K562 (cell line): Measurements from ENCODE around the gene ELK4. TPM values are rescaled to one million over a fixed set of nuclear protein-coding genes. Genes with fewer than 3 reads are reported as not detected.
A peak's percentile ranks its signal among the peaks of the same experiment; 100 is the strongest.

Source experiments
- ARID3A ChIP-seq: IDR thresholded peaks from 2 replicates; pipeline ENCODE4 v1.6.1; 2012; ENCODE audit warnings: low read depth, low read length, improper control_type of control experiment, borderline replicate concordance
- CREB5 ChIP-seq: fragments of 250-450 bp; sonication (Bioruptor Pico); IDR thresholded peaks from 2 replicates; pipeline ENCODE4 v1.5.0; 2020; ENCODE audit warnings: mild to moderate bottlenecking
- DNMT1 ChIP-seq: fragments of 450-650 bp; IDR thresholded peaks from 2 replicates; pipeline ENCODE4 v1.6.1; 2016; ENCODE audit warnings: antibody characterized with exemption, mild to moderate bottlenecking
- EP300 ChIP-seq: IDR thresholded peaks from 2 replicates; pipeline ENCODE4 v1.6.1; 2012; ENCODE audit warnings: low read length, improper control_type of control experiment
- FOXO4 ChIP-seq: fragments of 450-650 bp; formaldehyde crosslinking; IDR thresholded peaks from 2 replicates; pipeline ENCODE4 v1.4.0; 2020; ENCODE audit warnings: mild to moderate bottlenecking, moderate library complexity
- HOMEZ ChIP-seq: fragments of 250-450 bp; sonication (Bioruptor Pico); IDR thresholded peaks from 2 replicates; pipeline ENCODE4 v1.4.0; 2020; ENCODE audit warnings: mild to moderate bottlenecking, moderate library complexity
- HSF4 ChIP-seq: fragments of 250-450 bp; sonication (Bioruptor Pico); IDR thresholded peaks from 2 replicates; pipeline ENCODE4 v2.1.2; 2022; ENCODE audit warnings: mild to moderate bottlenecking, moderate library complexity, borderline replicate concordance
- IFI16 ChIP-seq: fragments of 250-450 bp; sonication (Bioruptor Pico); IDR thresholded peaks from 2 replicates; pipeline ENCODE4 v2.1.2; 2022; ENCODE audit warnings: mild to moderate bottlenecking, inconsistent platforms
- KLF16 ChIP-seq: IDR thresholded peaks from 2 replicates; pipeline ENCODE4 v1.6.1; 2016; ENCODE audit warnings: antibody characterized with exemption
- KLF6 ChIP-seq: fragments of 250-450 bp; sonication (Bioruptor Pico); IDR thresholded peaks from 2 replicates; pipeline ENCODE4 v1.4.0; 2020; ENCODE audit warnings: mild to moderate bottlenecking, moderate library complexity, borderline replicate concordance
- LEF1 ChIP-seq: fragments of 450-650 bp; IDR thresholded peaks from 2 replicates; pipeline ENCODE4 v1.6.1; 2016; ENCODE audit warnings: mild to moderate bottlenecking
- NRF1 ChIP-seq, 2 experiments: fragments of 450-650 bp; IDR thresholded peaks in 1 of 2; conservative IDR thresholded peaks in 1 of 2; 2 replicates each; pipeline ENCODE4 v1.6.1; 2014; ENCODE audit warnings: mild to moderate bottlenecking in 2 of 2
- PKNOX1 ChIP-seq: fragments of 450-650 bp; IDR thresholded peaks from 2 replicates; pipeline ENCODE4 v1.6.1; 2016
- SAFB ChIP-seq: fragments of 200-400 bp; formaldehyde crosslinking; IDR thresholded peaks from 2 replicates; pipeline ENCODE4 v1.6.1; 2017; ENCODE audit warnings: low read depth, low read length, borderline replicate concordance
- TAF1 ChIP-seq: IDR thresholded peaks from 2 replicates; pipeline ENCODE4 v1.6.1; 2011; ENCODE audit warnings: mild to moderate bottlenecking, low read length, moderate library complexity; ENCODE audit not compliant: insufficient read depth, control insufficient read depth, severe bottlenecking; ENCODE audit errors: extremely low read depth
- TAL1 ChIP-seq: fragments of 450-650 bp; IDR thresholded peaks from 2 replicates; pipeline ENCODE4 v1.6.1; 2016; ENCODE audit warnings: mild to moderate bottlenecking
- TARDBP ChIP-seq: fragments of 450-650 bp; IDR thresholded peaks from 2 replicates; pipeline ENCODE4 v1.6.1; 2016
- ZEB2 ChIP-seq: fragments of 450-650 bp; IDR thresholded peaks from 2 replicates; pipeline ENCODE4 v1.6.1; 2016
- ZNF589 ChIP-seq: fragments of 200-800 bp; sonication (Bioruptor generic); IDR thresholded peaks from 2 replicates; pipeline ENCODE4 v1.6.1; 2016; ENCODE audit warnings: low read depth, missing genetic modification characterization, missing compliant biosample characterization
- polyA plus RNA-seq, 8 experiments: library from polyadenylated mRNA; depleted of rRNA in 4 of 8; stranded (reverse) in 5 of 8; unstranded in 3 of 8; fragments of >200 nt; fragmentation: Nextera tagmentation in 2 of 8; fragmentation: Illumina TruSeq in 1 of 8; extraction: Ambion mirVana in 2 of 8; extraction: Trizol in 1 of 8; gene quantifications; 2 replicates each; pipeline versions ENCODE4 v1.2.1 to v1.2.3, GENCODE V29; 2011 to 2014; ENCODE audit warnings: inconsistent platforms in 1 of 8, missing spikeins in 1 of 8
- total RNA-seq, 7 experiments: library from RNA; depleted of rRNA in 6 of 7; stranded (reverse); fragments of >200 nt in 6 of 7; fragmentation: Illumina TruSeq in 2 of 7; extraction: Trizol in 2 of 7; gene quantifications; 2 replicates each; pipeline versions ENCODE4 v1.2.1 to v1.2.3, GENCODE V29; 2011 to 2021; ENCODE audit warnings: low replicate concordance in 1 of 7

Gene ELK4
- total and polyA plus RNA-seq, 9 of the 15 experiments (the other 6 are each of a cell fraction or from before 2014, with no cell fraction given) = 2.0 to 21.7 (median 9.2) TPM

- TF ChIP-seq TARDBP (peak; percentile 95), HSF4 (CRISPR knock-in tag) (no peak; the same call in 1 of the 2 replicates), IFI16 (no peak), KLF6 (CRISPR knock-in tag) (peak; percentile 33; the same call in 1 of the 2 replicates), PKNOX1 (peak; percentile 80), DNMT1 (0 out of 2 replicates have a peak, but pooled peaks have one; percentile 24), CREB5 (CRISPR knock-in tag) (no peak), NRF1 (conservative IDR thresholded peaks at IDR 0.05 in 1 of 2, IDR thresholded peaks at IDR 0.05 in 1 of 2) (peak in 1 of 2 experiments; percentile 45), TAL1 (peak; percentile 98), KLF16 (peak; percentile 98), ZNF589 (CRISPR knock-in tag) (peak; percentile 98), HOMEZ (CRISPR knock-in tag) (no peak), SAFB (no peak), ARID3A (peak; percentile 49; the same call in 1 of the 2 replicates), EP300 (peak; percentile 97), LEF1 (peak; percentile 96), ZEB2 (peak; percentile 71), TAF1 (no peak), FOXO4 (CRISPR knock-in tag) (no peak)
These were observed 46.7 kb upstream of the ELK4 start (continued) for GRCh38 chr1:205678286-205679111.
